ENCODE measurements around the gene HIF1A. TPM values are rescaled to one million over a fixed set of nuclear protein-coding genes. Genes with fewer than 3 reads are reported as not detected.
A peak's percentile ranks its signal among the peaks of the same experiment; 100 is the strongest.
"Not testable (repeated sequence)": the region's sequence is repeated elsewhere in the genome, so short reads cannot be mapped to it uniquely, and the experiment has no call there.

HIF1A gene
- total RNA-seq = 139 and 188 TPM in 2 replicates

DNA sequence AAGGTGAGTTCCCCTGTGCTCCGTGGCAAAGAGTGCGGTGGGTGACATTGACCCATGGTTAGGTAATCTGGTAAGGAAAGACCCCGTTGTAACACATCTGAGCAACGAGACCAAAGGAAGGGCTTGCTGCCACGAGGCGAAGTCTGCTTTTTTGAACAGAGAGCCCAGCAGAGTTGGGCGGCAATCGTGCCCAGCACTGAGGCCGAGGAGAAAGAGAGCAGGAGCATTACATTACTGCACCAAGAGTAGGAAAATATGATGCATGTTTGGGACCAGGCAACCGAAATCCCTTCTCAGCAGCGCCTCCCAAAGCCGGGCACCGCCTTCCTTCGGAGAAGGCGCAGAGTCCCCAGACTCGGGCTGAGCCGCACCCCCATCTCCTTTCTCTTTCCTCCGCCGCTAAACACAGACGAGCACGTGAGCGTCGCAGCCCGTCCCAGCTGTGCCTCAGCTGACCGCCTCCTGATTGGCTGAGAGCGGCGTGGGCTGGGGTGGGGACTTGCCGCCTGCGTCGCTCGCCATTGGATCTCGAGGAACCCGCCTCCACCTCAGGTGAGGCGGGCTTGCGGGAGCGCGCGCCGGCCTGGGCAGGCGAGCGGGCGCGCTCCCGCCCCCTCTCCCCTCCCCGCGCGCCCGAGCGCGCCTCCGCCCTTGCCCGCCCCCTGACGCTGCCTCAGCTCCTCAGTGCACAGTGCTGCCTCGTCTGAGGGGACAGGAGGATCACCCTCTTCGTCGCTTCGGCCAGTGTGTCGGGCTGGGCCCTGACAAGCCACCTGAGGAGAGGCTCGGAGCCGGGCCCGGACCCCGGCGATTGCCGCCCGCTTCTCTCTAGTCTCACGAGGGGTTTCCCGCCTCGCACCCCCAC lies at the start of gene HIF1A:
Gene HIF1A, plus strand, starts transcription at position 684 of the 865 bp plus-strand sequence. CDS start 292 bp downstream, outside the sequence.
- peak; percentile 93 to 99 for DNase-seq (ENCODE audit: low read depth in 2 of 2)

DNA sequence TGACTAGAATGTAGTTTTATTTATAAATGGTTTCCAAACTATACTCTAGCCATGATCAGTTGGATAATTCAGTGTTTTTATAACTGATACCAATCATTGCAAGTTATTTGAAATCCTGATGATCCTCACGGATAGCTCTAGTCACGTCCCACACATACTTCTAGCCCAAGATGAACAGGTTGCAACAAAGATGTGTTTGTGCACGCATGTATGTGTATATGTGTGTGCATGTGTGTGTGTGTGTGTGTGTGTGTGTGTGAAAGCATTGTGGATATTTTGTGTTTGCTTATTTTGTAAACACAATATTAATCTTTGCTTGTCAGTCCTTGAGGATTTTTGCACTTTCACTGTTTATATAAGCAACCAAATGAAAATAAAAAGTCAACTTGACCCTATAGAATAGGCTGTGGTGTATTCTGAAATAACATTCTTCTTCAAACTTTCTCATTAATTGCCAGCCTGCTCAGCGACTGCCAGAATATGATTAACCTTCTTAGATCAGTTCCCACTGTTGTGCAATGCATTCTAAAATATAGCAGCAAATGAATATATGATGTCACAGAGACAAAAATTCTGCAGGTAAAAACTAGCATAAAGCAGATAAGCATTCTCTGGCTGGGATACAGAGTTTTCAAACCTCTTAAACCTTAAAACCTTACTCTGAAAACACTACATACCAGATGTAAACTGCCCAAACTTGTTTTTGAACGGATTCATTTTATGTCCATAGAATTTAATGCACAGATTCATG lies 48.8 kb upstream of the HIF1A start:
- no peak for DNase-seq (ENCODE audit: low read depth in 2 of 2)

DNA sequence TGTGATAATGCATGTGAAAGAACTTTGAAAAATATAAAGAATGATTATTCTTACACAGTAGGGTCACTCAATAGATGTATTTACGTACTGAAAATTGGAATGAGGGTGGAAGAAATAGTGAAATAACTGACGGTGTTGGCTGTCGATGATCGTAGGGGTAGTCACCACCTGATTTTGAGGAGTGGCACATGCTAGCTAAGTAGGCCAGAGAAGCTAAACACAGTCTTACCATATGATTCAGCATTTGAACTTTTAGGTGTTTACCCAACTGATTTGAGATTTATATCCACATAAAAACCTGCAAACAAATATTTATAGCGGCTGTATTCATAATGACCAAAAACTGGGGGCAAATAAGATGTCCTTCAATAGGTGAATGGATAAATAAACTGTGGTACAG lies 47.6 kb upstream of the HIF1A start:
- no peak for DNase-seq (ENCODE audit: low read depth in 2 of 2)

DNA sequence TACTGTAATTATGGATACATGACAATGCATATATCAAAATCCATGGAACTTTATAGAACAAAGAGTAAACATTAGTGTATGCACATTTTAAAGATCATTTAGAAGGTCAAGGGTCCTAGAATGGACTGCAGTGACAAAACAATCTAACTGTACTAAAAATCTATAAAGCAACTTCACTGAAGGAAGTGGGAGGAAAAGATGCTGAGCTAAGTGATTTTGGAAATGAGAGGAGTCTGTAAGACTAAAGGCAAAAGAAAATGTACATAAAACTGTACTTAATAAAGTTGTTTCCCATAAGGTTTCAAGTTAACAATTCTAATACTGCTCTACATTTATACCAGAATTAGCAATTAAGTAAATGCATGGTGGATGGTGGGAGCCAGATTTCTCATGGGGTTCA lies 46.9 kb upstream of the HIF1A start:
- DNase-seq (ENCODE audit: low read depth in 2 of 2) = no peak

DNA sequence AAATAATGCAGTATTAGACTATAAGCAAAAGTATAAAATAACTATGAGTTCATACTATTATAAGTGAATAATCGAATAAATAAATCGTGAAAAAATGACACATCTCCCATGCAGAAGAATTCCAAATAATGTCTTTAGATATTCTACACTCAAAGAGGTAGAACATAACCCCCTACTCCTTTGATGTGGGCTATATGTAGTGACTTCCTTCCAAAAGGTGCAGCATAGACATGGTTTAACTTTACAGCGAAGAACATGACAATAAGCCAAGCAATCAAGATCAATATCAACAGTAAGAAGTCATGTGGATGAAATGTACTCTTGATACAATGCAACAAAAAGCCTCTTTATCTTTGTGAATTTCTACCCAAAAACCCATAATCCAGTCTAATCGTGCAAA lies 46.0 kb upstream of the HIF1A start:
- no peak for DNase-seq (ENCODE audit: low read depth in 2 of 2)

DNA sequence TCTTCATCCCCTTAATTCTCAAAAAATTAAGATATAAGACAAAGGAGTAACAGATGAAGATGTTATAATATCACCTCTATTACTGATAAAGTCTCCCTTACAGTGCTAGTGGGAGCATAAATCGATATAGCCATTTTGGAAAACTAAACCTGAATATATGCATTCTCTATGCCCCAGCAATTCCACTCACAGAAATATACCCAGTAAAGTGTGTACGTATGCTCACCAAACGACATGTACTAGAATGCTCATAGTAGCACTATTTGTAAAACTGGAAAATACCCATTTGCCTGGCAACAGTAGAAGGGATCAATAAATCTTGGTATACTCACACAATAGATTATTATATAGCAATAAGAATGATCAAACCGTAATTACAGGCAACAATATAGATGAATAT lies 44.0 kb upstream of the HIF1A start:
- DNase-seq (ENCODE audit: low read depth in 2 of 2) = no peak

GRCh38 chr14:61652526-61653262 lies 42.6 kb upstream of the HIF1A start:
- DNase-seq (ENCODE audit: low read depth in 2 of 2) = peak in 1 of 2 donors; percentile 43

GRCh38 chr14:61653507-61653906 lies 41.8 kb upstream of the HIF1A start:
- peak; percentile 34 to 95 for DNase-seq (ENCODE audit: low read depth in 2 of 2)

DNA sequence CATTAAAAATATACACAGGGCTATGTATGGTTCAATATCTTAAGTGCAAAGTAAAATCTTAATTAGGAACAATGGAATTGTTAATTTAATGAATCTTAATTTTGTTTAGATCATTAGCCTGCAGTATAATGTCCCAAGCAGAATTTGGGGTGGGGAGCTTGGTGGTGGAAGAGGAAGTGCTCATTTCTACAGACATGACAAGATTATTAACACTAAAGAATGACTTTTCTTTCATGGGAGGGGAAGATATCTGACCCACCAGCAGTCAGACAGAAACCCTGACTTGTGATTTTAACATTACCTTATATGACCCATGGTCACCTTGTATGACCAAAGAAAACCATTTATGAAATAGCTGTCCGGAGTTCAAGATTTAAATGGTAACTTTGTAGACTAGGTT lies 41.3 kb upstream of the HIF1A start:
- no peak for DNase-seq (ENCODE audit: low read depth in 2 of 2)

DNA sequence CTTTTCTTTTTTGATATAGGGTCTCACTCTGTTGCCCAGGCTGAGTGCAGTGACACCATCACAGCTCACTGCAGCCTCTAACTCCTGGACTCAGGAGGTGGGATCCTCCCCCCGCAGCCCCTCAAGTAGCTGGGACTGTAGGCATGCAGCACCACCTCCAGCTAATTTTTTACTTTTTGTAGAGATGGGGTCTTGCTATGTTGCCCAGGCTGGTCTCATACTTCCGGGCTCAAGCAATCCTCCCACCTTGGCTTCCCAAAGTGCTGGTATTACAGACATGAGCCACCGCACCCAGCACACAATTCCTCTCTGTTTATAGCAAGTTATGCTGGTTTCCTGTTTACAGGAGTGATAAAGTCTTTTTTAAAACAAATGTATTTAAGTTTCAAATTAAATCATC lies 39.5 kb upstream of the HIF1A start:
- DNase-seq (ENCODE audit: low read depth in 2 of 2) = no peak

GRCh38 chr14:61656341-61656740 lies 39.0 kb upstream of the HIF1A start:
- no peak for DNase-seq (ENCODE audit: low read depth in 2 of 2)

- not testable (repeated sequence) for DNase-seq (ENCODE audit: low read depth in 2 of 2)
Observed at GRCh38 chr14:61658111-61658510, 37.2 kb upstream of the HIF1A start.

DNA sequence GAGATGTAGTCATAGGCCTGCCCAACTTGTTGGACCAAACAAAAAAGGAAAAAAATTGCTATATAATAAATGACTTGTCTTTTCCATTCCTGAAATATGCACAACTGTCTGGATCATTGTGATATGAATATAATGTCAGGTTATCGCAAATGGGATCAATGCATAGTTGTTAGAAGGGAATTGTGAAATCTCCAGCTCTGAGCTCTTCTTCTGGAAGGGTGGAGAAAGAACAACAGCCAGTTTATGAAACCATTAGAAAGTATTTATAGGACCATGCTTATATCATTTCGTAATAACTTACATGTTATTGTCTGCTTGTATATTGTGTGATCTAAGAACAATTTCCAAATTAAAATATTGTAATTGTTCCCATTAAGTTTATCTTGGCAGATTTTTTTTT lies 35.7 kb upstream of the HIF1A start:
- no peak for DNase-seq (ENCODE audit: low read depth in 2 of 2)

GRCh38 chr14:61661471-61662400 lies 33.6 kb upstream of the HIF1A start:
- DNase-seq (ENCODE audit: low read depth in 2 of 2) = peak in 1 of 2 donors; percentile 4

DNA sequence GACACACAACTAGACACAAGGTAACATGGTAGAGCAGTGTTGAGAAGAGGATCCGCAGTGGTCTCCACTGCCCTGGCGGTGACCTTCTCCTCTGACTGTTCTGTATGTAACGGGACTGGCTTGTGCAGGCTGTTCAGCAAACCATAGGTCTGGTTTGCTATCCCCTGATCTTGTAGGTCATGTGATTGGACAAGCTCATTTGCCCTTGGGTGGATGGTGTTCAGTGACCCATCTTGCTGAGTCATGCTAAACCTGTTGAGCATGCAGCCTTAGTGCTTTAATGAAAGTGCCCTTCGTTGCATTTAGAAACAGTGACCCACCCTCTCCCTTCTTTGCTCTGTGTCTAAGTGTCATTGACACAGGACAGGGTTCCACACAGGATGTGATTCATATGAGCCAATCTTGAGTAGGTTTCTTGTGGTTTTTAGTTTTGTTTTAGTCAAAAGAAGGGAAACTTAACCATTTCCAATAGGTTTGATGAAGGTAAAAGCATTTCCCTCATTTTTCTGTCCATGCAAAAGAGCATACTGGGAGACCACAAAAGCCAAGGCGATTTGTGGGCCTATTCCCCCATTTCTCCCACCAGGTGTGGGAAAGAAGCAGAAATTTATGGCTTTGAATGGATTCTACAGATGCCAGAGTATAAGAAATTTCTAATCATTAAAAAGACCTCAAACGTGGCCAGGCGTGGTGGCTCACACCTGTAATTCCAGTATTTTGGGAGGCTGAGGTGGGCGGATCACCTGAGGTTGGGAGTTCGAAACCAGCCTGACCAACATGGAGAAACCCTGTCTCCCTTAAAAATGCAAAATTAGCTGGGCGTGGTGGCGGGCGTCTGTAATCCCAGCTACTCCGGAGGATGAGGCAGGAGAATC lies 32.6 kb upstream of the HIF1A start:
- peak in 1 of 2 donors; percentile 58 for DNase-seq (ENCODE audit: low read depth in 2 of 2)

DNA sequence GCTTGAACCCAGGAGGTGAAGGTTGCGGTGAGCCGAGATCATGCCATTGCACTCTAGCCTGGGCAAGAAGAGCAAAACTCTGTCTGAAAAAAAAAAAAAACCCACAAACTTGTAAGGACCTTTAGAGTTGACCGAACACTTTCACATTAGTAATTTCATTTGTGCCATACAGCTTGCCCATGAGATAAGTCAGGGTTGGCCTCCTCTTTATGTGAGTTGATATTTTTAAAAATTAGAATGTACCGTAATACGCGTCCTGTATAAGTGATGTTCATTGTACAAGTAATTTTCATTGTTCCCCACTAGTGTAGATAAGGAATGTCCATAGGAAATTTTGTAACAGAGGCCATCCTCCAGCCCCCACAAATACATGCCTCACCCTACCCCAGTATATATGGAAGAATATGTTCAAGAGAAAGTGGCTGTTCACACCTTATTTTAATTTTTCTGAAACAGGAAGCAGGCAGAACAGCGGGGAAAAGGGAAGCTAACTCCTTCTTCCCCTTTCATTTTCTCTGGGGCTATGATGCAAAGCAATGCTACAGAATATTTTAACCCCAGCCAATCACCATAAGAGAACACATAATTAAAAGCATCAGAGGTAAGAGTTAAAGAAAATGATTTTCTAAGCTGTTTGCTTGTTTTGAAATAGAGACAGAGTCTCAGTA lies 31.9 kb upstream of the HIF1A start:
- DNase-seq (ENCODE audit: low read depth in 2 of 2) = no peak

- DNase-seq (ENCODE audit: low read depth in 2 of 2) = peak in 1 of 2 donors; percentile 36
Observed at GRCh38 chr14:61668282-61668681, 27.0 kb upstream of the HIF1A start.

DNA sequence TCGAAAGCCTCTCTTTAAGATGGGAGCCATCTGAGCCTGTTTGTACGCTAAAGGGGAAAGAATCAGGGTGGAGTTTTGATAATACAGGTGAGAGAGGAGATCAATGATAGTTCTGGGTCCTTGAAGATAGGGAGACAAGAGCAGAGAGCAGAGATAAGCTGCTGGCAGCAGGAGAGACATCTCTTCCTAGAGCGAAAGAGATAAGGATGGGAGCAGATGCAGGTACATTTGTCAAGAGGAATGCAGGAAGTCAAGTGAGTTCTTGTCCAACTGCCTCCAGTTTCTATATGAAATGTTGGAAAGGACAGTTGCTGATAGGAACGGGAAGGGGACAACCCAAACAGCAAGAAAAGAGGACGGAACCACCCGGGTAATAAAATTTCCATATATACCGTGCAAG lies 24.7 kb upstream of the HIF1A start:
- DNase-seq (ENCODE audit: low read depth in 2 of 2) = no peak

GRCh38 chr14:61671082-61671481 lies 24.2 kb upstream of the HIF1A start:
- DNase-seq (ENCODE audit: low read depth in 2 of 2) = peak; percentile 35 to 74

Data from dermis microvascular lymphatic vessel endothelial cell (primary cell).